ENCODE measurements around the gene ARHGAP1.

ARHGAP1 gene

GRCh38 chr11:46676436-46677158 is 23.8 kb downstream of the ARHGAP1 start:
- Histone ChIP-seq H3K4me1 (ENCODE audit: insufficient read depth, poor library complexity, severe bottlenecking) (peaks cover 10% of the 10 kb centered on the region), H3K36me3 (ENCODE audit: low read depth) (peaks cover 20% of the 10 kb centered on the region)

GRCh38 chr11:46675949-46676348 is 24.5 kb downstream of the ARHGAP1 start:
- Histone ChIP-seq H3K27ac (ENCODE audit: poor library complexity, severe bottlenecking) (peak overlapping the region; percentile 19), H3K27me3 (ENCODE audit: insufficient read depth, poor library complexity, severe bottlenecking) (no peaks in the 10 kb centered on the region), H3K4me3 (ENCODE audit: severe bottlenecking) (no peak overlapping the region), H3K9me3 (ENCODE audit: severe bottlenecking) (no peaks in the 10 kb centered on the region), H3K4me1 (ENCODE audit: insufficient read depth, poor library complexity, severe bottlenecking) (peaks cover 10% of the 10 kb centered on the region), H3K36me3 (ENCODE audit: low read depth) (peaks cover 24% of the 10 kb centered on the region; the same call in 1 of the 2 replicates)
- ATAC-seq (ENCODE audit: low read depth) (no peak), DNase-seq (ENCODE audit: low spot score) (peak; percentile 37)
- no peak for TF ChIP-seq CTCF (IDR thresholded peaks at IDR 0.05; ENCODE audit: poor library complexity, severe bottlenecking)

More at GRCh38 chr11:46676436-46677158, 23.8 kb downstream of the ARHGAP1 start:
- DNase-seq (ENCODE audit: low spot score) (peak; percentile 28), ATAC-seq (ENCODE audit: low read depth) (no peak)
- Histone ChIP-seq H3K27me3 (ENCODE audit: insufficient read depth, poor library complexity, severe bottlenecking) (no peaks in the 10 kb centered on the region), H3K27ac (ENCODE audit: poor library complexity, severe bottlenecking) (no peak overlapping the region), H3K9me3 (ENCODE audit: severe bottlenecking) (no peaks in the 10 kb centered on the region), H3K4me3 (ENCODE audit: severe bottlenecking) (no peak overlapping the region)
- no peak for TF ChIP-seq CTCF (IDR thresholded peaks at IDR 0.05; ENCODE audit: poor library complexity, severe bottlenecking)

GRCh38 chr11:46675288-46675851 is 25.0 kb downstream of the ARHGAP1 start:
- Histone ChIP-seq H3K27me3 (ENCODE audit: insufficient read depth, poor library complexity, severe bottlenecking) (no peaks in the 10 kb centered on the region), H3K27ac (ENCODE audit: poor library complexity, severe bottlenecking) (peak overlapping the region; percentile 19), H3K4me3 (ENCODE audit: severe bottlenecking) (no peak overlapping the region), H3K36me3 (ENCODE audit: low read depth) (peaks cover 26% of the 10 kb centered on the region; the same call in 1 of the 2 replicates), H3K9me3 (ENCODE audit: severe bottlenecking) (no peaks in the 10 kb centered on the region), H3K4me1 (ENCODE audit: insufficient read depth, poor library complexity, severe bottlenecking) (peaks cover 10% of the 10 kb centered on the region)
- DNase-seq (ENCODE audit: low spot score) (peak; percentile 38), ATAC-seq (ENCODE audit: low read depth) (peak; percentile 73)
- TF ChIP-seq CTCF (IDR thresholded peaks at IDR 0.05; ENCODE audit: poor library complexity, severe bottlenecking) = no peak

GRCh38 chr11:46674463-46675287 is 25.7 kb downstream of the ARHGAP1 start:
- Histone ChIP-seq H3K27me3 (ENCODE audit: insufficient read depth, poor library complexity, severe bottlenecking) (no peaks in the 10 kb centered on the region), H3K4me3 (ENCODE audit: severe bottlenecking) (no peak overlapping the region), H3K27ac (ENCODE audit: poor library complexity, severe bottlenecking) (peak overlapping the region; percentile 19), H3K9me3 (ENCODE audit: severe bottlenecking) (no peaks in the 10 kb centered on the region), H3K4me1 (ENCODE audit: insufficient read depth, poor library complexity, severe bottlenecking) (peaks cover 10% of the 10 kb centered on the region), H3K36me3 (ENCODE audit: low read depth) (peaks cover 22% of the 10 kb centered on the region)
- TF ChIP-seq CTCF (IDR thresholded peaks at IDR 0.05; ENCODE audit: poor library complexity, severe bottlenecking) = no peak
- DNase-seq (ENCODE audit: low spot score) = peak; percentile 19
- no peak; the same call in 2 of the 3 replicates for ATAC-seq (ENCODE audit: low read depth)
